SK-N-SH treated with all-trans-retinoic acid at 6 μM for 48 hours (cell line): Measurements from ENCODE around the gene TDRD9.
A peak's percentile ranks its signal among the peaks of the same experiment; 100 is the strongest.

Experiments
- ATAC-seq: fragments of 200-7000 bp; cut with Tn5 transposase; 3 replicates; pipeline ENCODE4 v1.9.1; 2020; ENCODE audit warnings: mild to moderate bottlenecking, moderate library complexity
- ARNTL ChIP-seq: fragments of 450-650 bp; formaldehyde crosslinking; IDR thresholded peaks from 2 replicates; pipeline ENCODE4 v1.5.0; 2020; ENCODE audit warnings: low read depth, mild to moderate bottlenecking, moderate library complexity, borderline replicate concordance
- BACH2 ChIP-seq: fragments of 250-450 bp; sonication (Bioruptor Pico); IDR thresholded peaks from 2 replicates; pipeline ENCODE4 v1.9.0; 2021; ENCODE audit warnings: mild to moderate bottlenecking, borderline replicate concordance
- CSDC2 ChIP-seq: fragments of 250-450 bp; sonication (Bioruptor Pico); IDR thresholded peaks from 2 replicates; pipeline ENCODE4 v1.5.0; 2020; ENCODE audit warnings: mild to moderate bottlenecking, moderate library complexity
- CSRNP3 ChIP-seq: fragments of 250-450 bp; sonication (Bioruptor Pico); IDR thresholded peaks from 2 replicates; pipeline ENCODE4 v1.5.1; 2021; ENCODE audit warnings: mild to moderate bottlenecking, moderate library complexity
- ISL1 ChIP-seq: fragments of 250-450 bp; sonication (Bioruptor Pico); IDR thresholded peaks from 2 replicates; pipeline ENCODE4 v2.1.2; 2022; ENCODE audit warnings: mild to moderate bottlenecking, moderate library complexity
- OSR1 ChIP-seq: fragments of 250-450 bp; sonication (Bioruptor Pico); IDR thresholded peaks from 2 replicates; pipeline ENCODE4 v1.8.0; 2022; ENCODE audit warnings: moderate library complexity, mild to moderate bottlenecking, inconsistent platforms
- PATZ1 ChIP-seq: fragments of 250-450 bp; sonication (Bioruptor Pico); IDR thresholded peaks from 2 replicates; pipeline ENCODE4 v1.8.0; 2020; ENCODE audit warnings: mild to moderate bottlenecking, moderate library complexity, borderline replicate concordance
- PPARA ChIP-seq: fragments of 250-450 bp; sonication (Bioruptor Pico); IDR thresholded peaks from 2 replicates; pipeline ENCODE4 v1.5.0; 2020; ENCODE audit warnings: mild to moderate bottlenecking, borderline replicate concordance
- RARB ChIP-seq: fragments of 250-450 bp; sonication (Bioruptor Pico); IDR thresholded peaks from 2 replicates; pipeline ENCODE4 v1.8.0; 2021; ENCODE audit warnings: mild to moderate bottlenecking, moderate library complexity
- SNAI2 ChIP-seq: fragments of 250-450 bp; sonication (Bioruptor Pico); IDR thresholded peaks from 2 replicates; pipeline ENCODE4 v1.5.0; 2020; ENCODE audit warnings: mild to moderate bottlenecking, moderate library complexity
- TCF4 ChIP-seq: fragments of 250-450 bp; sonication (Bioruptor Pico); IDR thresholded peaks from 2 replicates; pipeline ENCODE4 v1.8.0; 2021; ENCODE audit warnings: mild to moderate bottlenecking, moderate library complexity, borderline replicate concordance
- TOX ChIP-seq: fragments of 250-450 bp; sonication (Bioruptor Pico); IDR thresholded peaks from 2 replicates; pipeline ENCODE4 v1.8.0; 2021; ENCODE audit warnings: mild to moderate bottlenecking, moderate library complexity, borderline replicate concordance
- ZC3H10 ChIP-seq: fragments of 250-450 bp; sonication (Bioruptor Pico); IDR thresholded peaks from 2 replicates; pipeline ENCODE4 v1.5.1; 2021; ENCODE audit warnings: mild to moderate bottlenecking, moderate library complexity
- ZFP30 ChIP-seq: fragments of 450-650 bp; formaldehyde crosslinking; IDR thresholded peaks from 2 replicates; pipeline ENCODE4 v1.5.0; 2022; ENCODE audit warnings: mild to moderate bottlenecking, moderate library complexity
- ZNF565 ChIP-seq: fragments of 450-650 bp; formaldehyde crosslinking; conservative IDR thresholded peaks from 2 replicates; pipeline ENCODE4 v1.5.0; 2020; ENCODE audit warnings: low read depth, mild to moderate bottlenecking, moderate library complexity
- ZNF70 ChIP-seq: fragments of 450-650 bp; formaldehyde crosslinking; IDR thresholded peaks from 2 replicates; pipeline ENCODE4 v1.5.0; 2020; ENCODE audit warnings: mild to moderate bottlenecking, moderate library complexity
- ZNF8 ChIP-seq: fragments of 450-650 bp; formaldehyde crosslinking; IDR thresholded peaks from 2 replicates; pipeline ENCODE4 v1.5.0; 2020; ENCODE audit warnings: mild to moderate bottlenecking, moderate library complexity
- TF ChIP-seq, protein P1 (sequence below): fragments of 250-450 bp; sonication (Bioruptor Pico); IDR thresholded peaks from 2 replicates; pipeline ENCODE4 v1.5.0; 2020; ENCODE audit warnings: mild to moderate bottlenecking, moderate library complexity
- TF ChIP-seq, protein P2 (sequence below): fragments of 250-450 bp; sonication (Bioruptor Pico); IDR thresholded peaks from 2 replicates; pipeline ENCODE4 v1.5.1; 2020; ENCODE audit warnings: low read depth, mild to moderate bottlenecking, moderate library complexity

The TDRD9 gene

DNA sequence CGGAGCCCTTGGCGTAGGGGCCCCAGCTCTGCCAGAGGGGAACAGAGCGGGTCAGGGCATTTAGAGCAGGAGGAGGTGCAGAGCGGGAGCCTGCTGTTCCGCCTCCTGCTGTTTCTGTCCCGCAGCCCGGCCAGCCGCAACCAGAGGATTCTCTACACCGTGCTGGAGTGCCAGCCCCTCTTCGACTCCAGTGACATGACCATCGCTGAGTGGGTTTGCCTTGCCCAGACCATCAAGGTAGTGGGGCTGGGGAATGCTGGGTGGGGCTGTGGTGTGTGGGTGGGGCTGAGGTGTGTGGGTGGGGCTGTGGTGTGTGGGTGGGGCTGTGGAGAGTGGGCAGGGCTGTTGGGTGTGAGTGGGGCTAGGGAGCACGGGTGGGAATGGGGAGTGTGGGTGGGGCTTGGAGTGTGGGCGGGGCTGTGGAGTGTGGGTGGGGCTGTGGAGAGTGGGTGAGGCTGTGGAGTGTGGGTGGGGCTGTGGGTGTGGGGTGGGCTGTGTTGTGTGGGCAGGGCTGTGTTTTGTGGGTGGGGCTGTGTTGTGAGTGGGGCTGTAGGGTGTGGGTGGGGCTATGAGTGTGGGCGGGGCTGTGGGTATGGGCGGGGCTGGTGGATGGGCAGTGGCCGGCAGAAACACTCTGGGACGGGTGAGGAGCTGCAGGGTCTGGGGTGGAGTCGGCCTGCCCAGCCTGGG is 165.3 kb downstream of the TDRD9 start:
- no peak for TF ChIP-seq ZNF70 (CRISPR knock-in tag)
- no peak for TF ChIP-seq ZNF8 (CRISPR knock-in tag)
- no peak for TF ChIP-seq RARB
- TF ChIP-seq, protein P1, sequence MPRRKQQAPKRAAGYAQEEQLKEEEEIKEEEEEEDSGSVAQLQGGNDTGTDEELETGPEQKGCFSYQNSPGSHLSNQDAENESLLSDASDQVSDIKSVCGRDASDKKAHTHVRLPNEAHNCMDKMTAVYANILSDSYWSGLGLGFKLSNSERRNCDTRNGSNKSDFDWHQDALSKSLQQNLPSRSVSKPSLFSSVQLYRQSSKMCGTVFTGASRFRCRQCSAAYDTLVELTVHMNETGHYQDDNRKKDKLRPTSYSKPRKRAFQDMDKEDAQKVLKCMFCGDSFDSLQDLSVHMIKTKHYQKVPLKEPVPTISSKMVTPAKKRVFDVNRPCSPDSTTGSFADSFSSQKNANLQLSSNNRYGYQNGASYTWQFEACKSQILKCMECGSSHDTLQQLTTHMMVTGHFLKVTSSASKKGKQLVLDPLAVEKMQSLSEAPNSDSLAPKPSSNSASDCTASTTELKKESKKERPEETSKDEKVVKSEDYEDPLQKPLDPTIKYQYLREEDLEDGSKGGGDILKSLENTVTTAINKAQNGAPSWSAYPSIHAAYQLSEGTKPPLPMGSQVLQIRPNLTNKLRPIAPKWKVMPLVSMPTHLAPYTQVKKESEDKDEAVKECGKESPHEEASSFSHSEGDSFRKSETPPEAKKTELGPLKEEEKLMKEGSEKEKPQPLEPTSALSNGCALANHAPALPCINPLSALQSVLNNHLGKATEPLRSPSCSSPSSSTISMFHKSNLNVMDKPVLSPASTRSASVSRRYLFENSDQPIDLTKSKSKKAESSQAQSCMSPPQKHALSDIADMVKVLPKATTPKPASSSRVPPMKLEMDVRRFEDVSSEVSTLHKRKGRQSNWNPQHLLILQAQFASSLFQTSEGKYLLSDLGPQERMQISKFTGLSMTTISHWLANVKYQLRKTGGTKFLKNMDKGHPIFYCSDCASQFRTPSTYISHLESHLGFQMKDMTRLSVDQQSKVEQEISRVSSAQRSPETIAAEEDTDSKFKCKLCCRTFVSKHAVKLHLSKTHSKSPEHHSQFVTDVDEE (CRISPR knock-in tag), result no peak
- ATAC-seq, result peak; percentile 17; the same call in 2 of the 3 replicates

- TF ChIP-seq PPARA, result no peak
- no peak for TF ChIP-seq ISL1 (CRISPR knock-in tag)
- TF ChIP-seq PATZ1 (CRISPR knock-in tag), result no peak
- no peak for TF ChIP-seq OSR1 (CRISPR knock-in tag)
- TF ChIP-seq, protein P2, sequence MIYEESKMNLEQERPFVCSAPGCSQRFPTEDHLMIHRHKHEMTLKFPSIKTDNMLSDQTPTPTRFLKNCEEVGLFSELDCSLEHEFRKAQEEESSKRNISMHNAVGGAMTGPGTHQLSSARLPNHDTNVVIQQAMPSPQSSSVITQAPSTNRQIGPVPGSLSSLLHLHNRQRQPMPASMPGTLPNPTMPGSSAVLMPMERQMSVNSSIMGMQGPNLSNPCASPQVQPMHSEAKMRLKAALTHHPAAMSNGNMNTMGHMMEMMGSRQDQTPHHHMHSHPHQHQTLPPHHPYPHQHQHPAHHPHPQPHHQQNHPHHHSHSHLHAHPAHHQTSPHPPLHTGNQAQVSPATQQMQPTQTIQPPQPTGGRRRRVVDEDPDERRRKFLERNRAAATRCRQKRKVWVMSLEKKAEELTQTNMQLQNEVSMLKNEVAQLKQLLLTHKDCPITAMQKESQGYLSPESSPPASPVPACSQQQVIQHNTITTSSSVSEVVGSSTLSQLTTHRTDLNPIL (CRISPR knock-in tag), result no peak
- TF ChIP-seq ZFP30 (CRISPR knock-in tag), result no peak
- no peak for TF ChIP-seq ZNF8 (CRISPR knock-in tag)
- no peak for TF ChIP-seq TCF4 (CRISPR knock-in tag)
- TF ChIP-seq SNAI2 (CRISPR knock-in tag), result no peak
- TF ChIP-seq BACH2, result no peak
- ATAC-seq, result peak; percentile 3; the same call in 1 of the 3 replicates
Observed at GRCh38 chr14:104094056-104094708, 165.9 kb downstream of the TDRD9 start.

GRCh38 chr14:104094709-104095425 is 166.6 kb downstream of the TDRD9 start:
- peak; percentile 92 for ATAC-seq
- TF ChIP-seq ZC3H10 (CRISPR knock-in tag) (no peak), TCF4 (CRISPR knock-in tag) (no peak), ZNF8 (CRISPR knock-in tag) (no peak), ZNF70 (CRISPR knock-in tag) (no peak), PPARA (no peak), OSR1 (CRISPR knock-in tag) (no peak), CSDC2 (CRISPR knock-in tag) (no peak), TOX (CRISPR knock-in tag) (no peak), CSRNP3 (CRISPR knock-in tag) (no peak), ZNF565 (CRISPR knock-in tag) (no peak), SNAI2 (CRISPR knock-in tag) (no peak), RARB (no peak), BACH2 (no peak), ARNTL (no peak)
